Measurements from ENCODE around the gene COL6A2. TPM values are rescaled to one million over a fixed set of nuclear protein-coding genes. Genes with fewer than 3 reads are reported as not detected.

The COL6A2 gene
- total RNA-seq, 1 donor from 2014 or later = 1.2 TPM

- DNase-seq (ENCODE audit: low read depth, low spot score) = no peak
These were observed 44.1 kb downstream of the COL6A2 start for GRCh38 chr21:46141767-46142581.

GRCh38 chr21:46142582-46143473 lies 44.9 kb downstream of the COL6A2 start:
- no peak for DNase-seq (ENCODE audit: low read depth, low spot score)

- no peak for DNase-seq (ENCODE audit: low read depth, low spot score)
These were observed 46.7 kb downstream of the COL6A2 start for GRCh38 chr21:46144464-46145070.

- DNase-seq (ENCODE audit: low read depth, low spot score) = no peak
These were observed 47.4 kb downstream of the COL6A2 start for GRCh38 chr21:46145159-46145839.

GRCh38 chr21:46145840-46146691 lies 48.2 kb downstream of the COL6A2 start:
- no peak for DNase-seq (ENCODE audit: low read depth, low spot score)

- no peak for DNase-seq (ENCODE audit: low read depth, low spot score)
These were observed 48.9 kb downstream of the COL6A2 start for GRCh38 chr21:46146856-46147255.

- peak; percentile 5 for DNase-seq (ENCODE audit: low read depth, low spot score)
These were observed 49.5 kb downstream of the COL6A2 start for GRCh38 chr21:46147429-46147828.

- DNase-seq (ENCODE audit: low read depth, low spot score) = no peak
These were observed 50.2 kb downstream of the COL6A2 start for GRCh38 chr21:46148106-46148505.

GRCh38 chr21:46149205-46149901 lies 51.4 kb downstream of the COL6A2 start:
- DNase-seq (ENCODE audit: low read depth, low spot score) = no peak

- DNase-seq (ENCODE audit: low read depth, low spot score) = no peak
These were observed 52.2 kb downstream of the COL6A2 start for GRCh38 chr21:46150073-46150472.

- no peak for DNase-seq (ENCODE audit: low read depth, low spot score)
These were observed 52.7 kb downstream of the COL6A2 start for GRCh38 chr21:46150491-46151121.

- DNase-seq (ENCODE audit: low read depth, low spot score) = no peak
These were observed 53.5 kb downstream of the COL6A2 start for GRCh38 chr21:46151261-46151988.

GRCh38 chr21:46151989-46152926 lies 54.3 kb downstream of the COL6A2 start:
- no peak for DNase-seq (ENCODE audit: low read depth, low spot score)

GRCh38 chr21:46152927-46153246 lies 55.0 kb downstream of the COL6A2 start:
- DNase-seq (ENCODE audit: low read depth, low spot score) = no peak

- DNase-seq (ENCODE audit: low read depth, low spot score) = peak; percentile 13
These were observed 55.6 kb downstream of the COL6A2 start for GRCh38 chr21:46153247-46154154.

- no peak for DNase-seq (ENCODE audit: low read depth, low spot score)
These were observed 56.4 kb downstream of the COL6A2 start for GRCh38 chr21:46154155-46154954.
